ENCODE data around the gene EXOC3L4.

DNA sequence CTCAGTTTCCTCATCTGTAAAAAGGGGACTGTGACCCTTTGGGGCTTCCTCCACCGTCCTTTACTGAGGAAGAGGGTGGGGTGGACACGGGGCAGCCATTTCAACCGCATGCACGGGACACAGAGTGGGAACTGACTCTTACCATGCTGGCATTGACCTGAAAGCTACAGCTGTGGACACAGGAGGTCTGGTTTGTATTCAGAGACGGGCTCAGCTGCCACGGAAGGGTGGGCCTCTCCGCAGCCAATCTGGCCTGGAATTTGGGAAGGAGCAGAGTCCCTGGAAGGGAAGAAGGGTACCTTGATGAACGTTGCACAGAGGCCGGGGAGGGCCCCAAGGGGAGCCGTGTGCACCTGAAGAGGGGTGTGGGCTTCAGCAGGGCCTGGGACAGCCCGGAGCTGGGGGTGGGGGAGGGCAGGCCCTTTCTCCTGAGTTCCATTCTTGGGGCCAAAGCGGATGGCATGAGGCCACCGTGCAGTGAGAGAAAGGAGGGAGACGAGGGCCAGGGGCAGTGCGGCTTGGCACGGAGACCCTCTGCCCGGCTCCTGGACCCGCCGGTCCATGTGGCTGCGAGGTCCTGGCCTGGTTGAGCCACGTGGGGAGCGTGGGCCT is 43.3 kb downstream of the EXOC3L4 start:
- TF ChIP-seq, protein P1, sequence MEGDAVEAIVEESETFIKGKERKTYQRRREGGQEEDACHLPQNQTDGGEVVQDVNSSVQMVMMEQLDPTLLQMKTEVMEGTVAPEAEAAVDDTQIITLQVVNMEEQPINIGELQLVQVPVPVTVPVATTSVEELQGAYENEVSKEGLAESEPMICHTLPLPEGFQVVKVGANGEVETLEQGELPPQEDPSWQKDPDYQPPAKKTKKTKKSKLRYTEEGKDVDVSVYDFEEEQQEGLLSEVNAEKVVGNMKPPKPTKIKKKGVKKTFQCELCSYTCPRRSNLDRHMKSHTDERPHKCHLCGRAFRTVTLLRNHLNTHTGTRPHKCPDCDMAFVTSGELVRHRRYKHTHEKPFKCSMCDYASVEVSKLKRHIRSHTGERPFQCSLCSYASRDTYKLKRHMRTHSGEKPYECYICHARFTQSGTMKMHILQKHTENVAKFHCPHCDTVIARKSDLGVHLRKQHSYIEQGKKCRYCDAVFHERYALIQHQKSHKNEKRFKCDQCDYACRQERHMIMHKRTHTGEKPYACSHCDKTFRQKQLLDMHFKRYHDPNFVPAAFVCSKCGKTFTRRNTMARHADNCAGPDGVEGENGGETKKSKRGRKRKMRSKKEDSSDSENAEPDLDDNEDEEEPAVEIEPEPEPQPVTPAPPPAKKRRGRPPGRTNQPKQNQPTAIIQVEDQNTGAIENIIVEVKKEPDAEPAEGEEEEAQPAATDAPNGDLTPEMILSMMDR (IDR thresholded peaks at IDR 0.05): no peak
- no peak for TF ChIP-seq ZFP36 (IDR thresholded peaks at IDR 0.05; ENCODE audit: borderline replicate concordance, partially characterized antibody)
- no peak for TF ChIP-seq RAD21 (conservative IDR thresholded peaks at IDR 0.05 in 1 of 2, IDR thresholded peaks at IDR 0.05 in 1 of 2)
- no peak for TF ChIP-seq CEBPB (IDR thresholded peaks at IDR 0.05)
- TF ChIP-seq TFCP2L1 (CRISPR knock-in tag; IDR thresholded peaks at IDR 0.05): 0 out of 2 replicates have a peak, but pooled peaks have one; percentile 39
